Suprapubic skin (tissue), 4 donors: ENCODE data around the gene SDC1. TPM values are rescaled to one million over a fixed set of nuclear protein-coding genes. Genes with fewer than 3 reads are reported as not detected.

Experiments
- DNase-seq, 2 donors: peaks; one replicate each; pipeline ENCODE4 v3.0.0-alpha.2; 2019; ENCODE audit warnings: low spot score in 2 of 2
- H3K27ac ChIP-seq: fragments of 200-600 bp; sonication (generic); one replicate; pipeline ENCODE4 v1.5.1; 2019
- H3K27me3 ChIP-seq: fragments of 200-600 bp; sonication (generic); one replicate; pipeline ENCODE4 v1.5.1; 2019
- H3K36me3 ChIP-seq: fragments of 200-600 bp; sonication (generic); one replicate; pipeline ENCODE4 v1.5.1; 2019
- H3K4me1 ChIP-seq: fragments of 200-600 bp; sonication (generic); one replicate; pipeline ENCODE4 v1.5.1; 2019
- H3K4me3 ChIP-seq: fragments of 200-600 bp; sonication (generic); one replicate; pipeline ENCODE4 v1.5.1; 2019; ENCODE audit warnings: mild to moderate bottlenecking
- H3K9me3 ChIP-seq: fragments of 200-600 bp; sonication (generic); one replicate; pipeline ENCODE4 v1.5.1; 2019
- CTCF ChIP-seq, 2 donors: fragments of 200-600 bp in 1 of 2; fragments of 450-650 bp in 1 of 2; sonication (generic) in 1 of 2; IDR thresholded peaks; one replicate each; pipeline ENCODE4 v1.5.1; 2016 to 2019; ENCODE audit warnings: antibody characterized with exemption in 2 of 2, mild to moderate bottlenecking in 1 of 2, moderate library complexity in 1 of 2
- EP300 ChIP-seq: sonication (generic); formaldehyde crosslinking; IDR thresholded peaks from one replicate; pipeline ENCODE4 v1.6.1; 2017; ENCODE audit warnings: antibody characterized with exemption
- POLR2A ChIP-seq, 2 donors: fragments of 450-650 bp; IDR thresholded peaks; one replicate each; pipeline ENCODE4 v1.6.1; 2017; ENCODE audit warnings: antibody characterized with exemption in 2 of 2, mild to moderate bottlenecking in 2 of 2, moderate library complexity in 2 of 2
- POLR2AphosphoS5 ChIP-seq, 3 donors: sonication (generic); formaldehyde crosslinking; IDR thresholded peaks; one replicate each; pipeline ENCODE4 v1.6.1; 2017; ENCODE audit warnings: antibody characterized with exemption in 3 of 3
- WGBS: methylation state at CpG from one replicate; pipeline ENCODE4 v1.1.5; 2018; 5-methylcytosine and 5-hydroxymethylcytosine counted together
- total RNA-seq, 4 donors: library from RNA; depleted of rRNA; stranded (reverse); fragments of >200 nt; gene quantifications; one replicate each; pipeline ENCODE4 v1.1.0, GENCODE V29; 2016

Gene SDC1
- total RNA-seq, 4 donors from 2014 or later: 258 to 892 (median 636) TPM

- TF ChIP-seq POLR2A (IDR thresholded peaks at IDR 0.05) (no peak), EP300 (no peak), CTCF (IDR thresholded peaks at IDR 0.05) (no peak), POLR2AphosphoS5 (IDR thresholded peaks at IDR 0.05) (no peak)
- 84% methylated on average over 15 of the region's 19 CpGs for WGBS
- H3K36me3 ChIP-seq: no peaks in the 10 kb centered on the region
- H3K4me3 ChIP-seq: no peak overlapping the region
- DNase-seq: no peak
- peaks cover 27% of the 10 kb centered on the region for H3K4me1 ChIP-seq
- H3K27me3 ChIP-seq: no peaks in the 10 kb centered on the region
- no peaks in the 10 kb centered on the region for H3K9me3 ChIP-seq
- no peak overlapping the region for H3K27ac ChIP-seq
Observed at GRCh38 chr2:20190876-20191713, 33.8 kb downstream of the SDC1 start.

GRCh38 chr2:20190170-20190569 is 34.8 kb downstream of the SDC1 start:
- H3K27me3 ChIP-seq: no peaks in the 10 kb centered on the region
- no peaks in the 10 kb centered on the region for H3K9me3 ChIP-seq
- H3K4me1 ChIP-seq: peaks cover 29% of the 10 kb centered on the region
- H3K27ac ChIP-seq: peak overlapping the region; percentile 12
- H3K4me3 ChIP-seq: no peak overlapping the region
- no peak for DNase-seq
- TF ChIP-seq EP300: no peak
- no peak for TF ChIP-seq POLR2A (IDR thresholded peaks at IDR 0.05)
- no peak for TF ChIP-seq POLR2AphosphoS5 (IDR thresholded peaks at IDR 0.05)
- TF ChIP-seq CTCF (IDR thresholded peaks at IDR 0.05): no peak
- WGBS: 90% methylated on average over 2 of the region's 9 CpGs
- no peaks in the 10 kb centered on the region for H3K36me3 ChIP-seq

GRCh38 chr2:20189299-20189931 is 35.5 kb downstream of the SDC1 start:
- no peaks in the 10 kb centered on the region for H3K27me3 ChIP-seq
- H3K4me1 ChIP-seq: peaks cover 36% of the 10 kb centered on the region
- TF ChIP-seq POLR2A (IDR thresholded peaks at IDR 0.05): no peak
- TF ChIP-seq POLR2AphosphoS5 (IDR thresholded peaks at IDR 0.05): no peak
- no peak for TF ChIP-seq EP300
- no peak for TF ChIP-seq CTCF (IDR thresholded peaks at IDR 0.05)
- no peak overlapping the region for H3K4me3 ChIP-seq
- H3K27ac ChIP-seq: peak overlapping the region; percentile 12
- no peaks in the 10 kb centered on the region for H3K9me3 ChIP-seq
- DNase-seq: no peak
- 74% methylated on average over 4 of the region's 4 CpGs for WGBS
- H3K36me3 ChIP-seq: no peaks in the 10 kb centered on the region

- Histone ChIP-seq H3K4me3 (no peak overlapping the region), H3K27me3 (no peaks in the 10 kb centered on the region), H3K27ac (no peak overlapping the region), H3K36me3 (no peaks in the 10 kb centered on the region), H3K9me3 (no peaks in the 10 kb centered on the region), H3K4me1 (peaks cover 41% of the 10 kb centered on the region)
- WGBS: 68% methylated on average over 6 of the region's 6 CpGs
- DNase-seq: no peak
- TF ChIP-seq CTCF (IDR thresholded peaks at IDR 0.05) (no peak), POLR2AphosphoS5 (IDR thresholded peaks at IDR 0.05) (no peak), POLR2A (IDR thresholded peaks at IDR 0.05) (no peak)
Observed at GRCh38 chr2:20188851-20189250, 36.1 kb downstream of the SDC1 start.

GRCh38 chr2:20188201-20188600 is 36.7 kb downstream of the SDC1 start:
- no peak for DNase-seq
- no peak overlapping the region for H3K4me3 ChIP-seq
- no peaks in the 10 kb centered on the region for H3K36me3 ChIP-seq
- no peaks in the 10 kb centered on the region for H3K27me3 ChIP-seq
- H3K9me3 ChIP-seq: no peaks in the 10 kb centered on the region
- no peak overlapping the region for H3K27ac ChIP-seq
- TF ChIP-seq CTCF (IDR thresholded peaks at IDR 0.05): no peak
- TF ChIP-seq EP300: no peak
- no peak for TF ChIP-seq POLR2AphosphoS5 (IDR thresholded peaks at IDR 0.05)
- no peak for TF ChIP-seq POLR2A (IDR thresholded peaks at IDR 0.05)
- peaks cover 47% of the 10 kb centered on the region for H3K4me1 ChIP-seq
- WGBS: no CpG with 5 or more reads among the region's 2 CpGs
